DMS79 treated with DMSO at 0.1 percent for 48 hours (cell line): ENCODE data around the gene COBL.

Experiments used
- DNase-seq: peaks from one replicate; lab custom pipeline; 2025; lab: John Stamatoyannopoulos, UW

The COBL gene

DNA sequence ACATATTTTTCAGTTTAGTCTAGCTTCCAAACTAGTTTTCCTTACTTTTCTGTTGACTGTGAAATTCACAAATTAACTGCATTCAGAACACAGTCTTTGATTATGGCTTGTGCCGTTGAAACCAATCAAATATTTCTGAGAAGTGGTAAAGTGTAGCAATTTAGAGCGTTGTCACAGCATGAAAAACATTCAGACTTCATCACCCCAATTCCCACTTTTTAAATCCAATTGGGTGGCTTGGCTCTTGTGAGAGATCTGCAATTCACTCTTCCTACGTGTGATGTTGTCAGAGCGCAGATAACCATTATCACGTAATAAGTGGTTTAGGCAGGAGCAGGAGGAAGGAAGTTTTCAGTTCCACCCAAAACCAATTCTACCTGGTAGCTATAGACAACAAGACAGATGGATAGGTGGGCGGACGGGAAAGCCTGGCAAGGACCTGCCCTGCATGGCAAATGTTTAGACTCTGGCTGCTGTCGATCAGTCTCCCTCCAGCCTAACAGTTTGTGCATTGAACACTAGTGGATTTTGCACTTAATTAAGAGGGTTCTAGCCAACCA is 8.9 kb downstream of the COBL start:
- DNase-seq = no peak

DNA sequence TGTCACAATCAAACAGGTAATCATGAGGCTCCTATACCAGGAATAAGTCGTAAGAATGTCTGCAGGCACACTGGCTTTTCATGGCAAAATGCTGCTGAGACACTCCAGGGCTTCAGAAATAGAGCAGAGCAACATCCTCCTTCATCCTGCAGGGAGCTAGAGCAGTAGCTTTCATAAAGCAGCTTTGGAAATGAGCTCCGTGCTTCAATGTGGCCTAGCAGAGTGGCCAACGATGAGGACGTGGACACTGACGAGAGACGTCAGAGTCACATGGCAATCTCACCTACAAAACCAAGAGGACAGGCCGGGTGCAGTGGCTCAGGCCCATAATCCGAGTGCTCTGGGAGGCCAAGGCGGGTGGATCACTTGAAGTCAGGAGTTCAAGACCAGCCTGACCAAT is 9.8 kb downstream of the COBL start:
- DNase-seq = no peak

DNA sequence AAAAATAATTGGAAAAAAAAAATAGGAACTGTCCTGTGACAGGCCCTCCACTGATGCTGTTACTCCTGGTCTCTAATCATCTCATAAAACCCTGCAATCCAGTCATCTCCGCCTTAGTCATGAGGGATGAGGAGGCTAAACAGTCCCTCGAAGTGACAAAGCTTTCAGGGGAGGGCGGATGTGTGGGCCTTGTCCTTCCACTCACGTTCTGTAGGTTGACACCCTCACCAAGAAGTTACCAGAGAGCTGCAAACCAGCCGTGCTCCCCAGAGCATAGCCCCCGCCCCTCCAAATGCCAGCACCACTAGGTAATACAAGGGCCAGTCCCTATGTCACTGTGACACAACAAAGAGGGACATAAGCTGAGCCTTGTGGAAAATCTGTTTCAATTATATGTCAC is 11.9 kb downstream of the COBL start:
- no peak for DNase-seq

DNA sequence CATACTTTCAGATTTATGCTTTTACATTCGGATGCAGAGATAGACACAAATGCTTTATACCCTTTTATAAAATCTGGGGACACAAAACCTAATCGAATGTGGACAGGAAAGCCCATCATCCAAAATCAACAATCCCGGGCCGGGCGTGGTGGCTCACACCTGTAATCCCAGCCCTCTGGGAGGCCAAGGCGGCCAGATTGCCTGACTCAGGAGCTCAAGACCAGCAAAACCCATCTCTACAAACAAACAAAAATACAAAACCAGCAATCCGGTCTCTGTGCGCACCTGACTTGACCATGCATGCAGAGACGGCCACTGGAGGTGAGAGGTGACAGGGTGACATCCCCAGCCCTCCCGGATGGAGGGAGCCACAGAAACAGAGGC is 13.5 kb downstream of the COBL start:
- no peak for DNase-seq

DNA sequence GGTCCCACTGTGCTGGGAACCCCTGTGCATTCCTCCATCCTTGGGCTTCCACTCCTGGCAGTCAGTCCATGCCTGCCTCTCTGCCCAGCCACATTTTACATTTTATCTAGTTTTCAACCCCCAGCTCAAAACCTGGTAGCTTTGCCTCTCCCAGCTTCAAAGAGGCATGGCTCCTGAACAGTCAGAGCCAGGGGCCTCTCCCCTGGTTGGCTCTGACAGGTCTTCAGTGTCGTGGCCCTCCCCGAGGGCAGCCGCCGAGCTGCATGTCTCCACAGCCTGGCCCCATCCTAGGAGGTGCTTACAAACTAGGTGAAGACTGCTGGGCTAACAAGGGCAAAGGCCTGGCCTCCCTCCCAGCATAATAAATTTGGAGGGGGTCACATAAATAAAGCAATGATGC is 14.8 kb downstream of the COBL start:
- no peak for DNase-seq

DNA sequence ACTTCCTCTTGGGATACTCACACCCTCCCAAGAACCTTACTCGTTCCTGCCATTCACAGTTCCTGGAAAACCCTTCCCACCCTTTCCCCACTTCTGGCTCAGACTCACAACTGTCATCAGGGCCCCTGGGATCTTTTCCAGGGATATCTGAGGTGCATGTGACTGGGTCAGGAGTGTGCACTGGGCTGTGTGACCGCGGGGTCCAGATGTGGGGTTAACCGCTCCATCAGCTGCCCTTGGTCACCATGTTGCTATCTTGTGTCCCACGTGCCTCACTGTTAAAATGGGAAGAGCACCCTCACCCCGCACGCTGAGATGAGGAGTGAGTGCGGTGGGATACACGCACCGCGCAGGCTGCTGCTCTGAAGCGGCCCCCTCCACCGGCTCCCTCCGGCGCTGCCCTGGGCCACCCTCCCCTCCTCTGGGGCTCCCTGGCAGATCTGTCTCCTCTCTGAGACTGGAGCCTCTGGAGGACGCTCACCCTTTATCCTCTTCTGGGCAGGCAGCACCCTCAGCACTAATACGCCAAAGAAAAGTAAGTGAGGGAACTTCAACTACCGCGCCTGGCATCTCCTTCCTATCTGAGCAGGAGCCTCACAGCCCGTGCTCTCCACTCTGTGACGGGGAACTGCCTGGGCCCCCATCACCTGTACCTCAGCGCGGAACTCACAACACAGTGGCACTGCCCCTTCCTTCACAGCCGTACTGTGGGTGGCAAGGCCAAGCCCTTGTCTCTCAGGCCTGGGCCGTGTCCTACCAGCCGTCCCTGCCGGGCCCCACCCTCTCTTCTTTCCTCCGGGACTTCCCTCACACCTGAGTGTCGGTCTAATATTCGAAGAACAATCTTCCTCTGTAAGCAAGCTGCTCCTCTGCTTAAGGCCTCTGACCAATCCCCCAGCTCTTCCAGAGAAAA is 15.6 kb downstream of the COBL start:
- DNase-seq = no peak

DNA sequence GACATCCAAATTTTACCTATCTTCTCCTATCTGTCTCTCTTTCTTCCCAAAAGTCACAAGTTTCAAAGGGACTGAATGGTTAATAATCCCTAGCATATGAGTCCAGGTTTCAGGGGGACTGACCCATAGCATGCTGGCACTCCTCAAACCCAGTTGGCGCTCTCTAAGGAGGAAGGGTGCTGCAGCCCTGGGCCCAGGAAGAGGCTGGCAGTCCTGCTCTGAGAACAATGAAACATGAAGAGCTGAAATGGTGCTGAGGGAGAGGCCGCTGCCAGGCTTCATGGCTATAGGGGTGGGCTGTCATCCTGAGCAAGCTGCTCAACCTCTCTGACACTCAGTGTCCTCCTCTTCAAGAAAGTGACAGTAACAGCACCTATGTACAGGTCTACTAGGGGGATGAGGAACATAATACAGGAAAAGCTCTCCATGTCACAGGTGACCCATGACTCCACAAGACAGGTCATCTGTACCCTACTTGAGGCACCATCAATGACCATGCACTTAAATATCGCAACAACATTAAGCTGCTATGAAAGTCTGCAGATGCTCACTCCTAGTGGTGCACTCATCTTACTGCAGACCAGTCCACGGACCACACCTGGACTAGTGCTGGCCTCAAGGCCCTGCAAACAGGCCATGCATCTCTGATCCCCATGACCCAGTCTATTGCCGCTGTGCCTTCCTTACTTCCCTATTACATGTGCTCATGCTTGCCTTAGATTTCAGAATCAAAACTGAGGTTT is 17.0 kb downstream of the COBL start:
- DNase-seq = no peak

DNA sequence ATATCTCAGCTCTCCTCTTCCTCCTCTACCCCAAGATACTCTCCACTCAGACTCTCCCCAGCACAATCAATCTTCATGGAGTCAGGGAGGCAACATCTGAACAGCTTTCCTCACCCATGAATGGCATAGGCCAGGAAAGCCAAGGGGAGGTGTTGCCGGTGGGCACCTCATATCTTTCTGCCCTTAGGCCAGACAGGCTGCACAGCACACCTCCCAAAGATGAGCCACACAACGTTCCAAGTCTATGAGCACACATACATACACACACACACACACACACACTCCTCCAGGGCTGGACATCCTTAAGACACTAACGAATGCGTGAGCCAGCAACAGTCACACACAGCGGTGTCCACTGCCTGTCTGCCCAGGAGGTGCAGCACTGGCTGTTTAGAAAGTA is 17.7 kb downstream of the COBL start:
- no peak for DNase-seq

DNA sequence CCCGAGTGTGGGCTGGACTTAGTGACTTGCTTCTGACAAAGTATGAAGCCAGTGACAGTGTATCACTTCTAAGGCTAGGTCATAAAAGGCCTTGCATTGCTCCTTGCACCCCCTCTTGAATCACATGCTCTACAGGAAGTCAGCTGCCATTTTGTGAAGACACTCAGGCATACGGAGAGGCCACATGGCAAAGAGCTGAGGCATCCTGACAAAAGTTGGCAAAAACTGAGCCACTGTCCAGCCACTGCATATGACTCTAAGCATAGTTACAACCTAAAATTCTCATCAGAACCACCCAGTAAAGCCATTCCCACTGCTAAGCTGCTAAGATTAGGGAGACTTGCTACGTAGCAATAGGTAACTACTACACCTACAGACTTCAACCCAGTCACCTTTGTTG is 18.6 kb downstream of the COBL start:
- no peak for DNase-seq

DNA sequence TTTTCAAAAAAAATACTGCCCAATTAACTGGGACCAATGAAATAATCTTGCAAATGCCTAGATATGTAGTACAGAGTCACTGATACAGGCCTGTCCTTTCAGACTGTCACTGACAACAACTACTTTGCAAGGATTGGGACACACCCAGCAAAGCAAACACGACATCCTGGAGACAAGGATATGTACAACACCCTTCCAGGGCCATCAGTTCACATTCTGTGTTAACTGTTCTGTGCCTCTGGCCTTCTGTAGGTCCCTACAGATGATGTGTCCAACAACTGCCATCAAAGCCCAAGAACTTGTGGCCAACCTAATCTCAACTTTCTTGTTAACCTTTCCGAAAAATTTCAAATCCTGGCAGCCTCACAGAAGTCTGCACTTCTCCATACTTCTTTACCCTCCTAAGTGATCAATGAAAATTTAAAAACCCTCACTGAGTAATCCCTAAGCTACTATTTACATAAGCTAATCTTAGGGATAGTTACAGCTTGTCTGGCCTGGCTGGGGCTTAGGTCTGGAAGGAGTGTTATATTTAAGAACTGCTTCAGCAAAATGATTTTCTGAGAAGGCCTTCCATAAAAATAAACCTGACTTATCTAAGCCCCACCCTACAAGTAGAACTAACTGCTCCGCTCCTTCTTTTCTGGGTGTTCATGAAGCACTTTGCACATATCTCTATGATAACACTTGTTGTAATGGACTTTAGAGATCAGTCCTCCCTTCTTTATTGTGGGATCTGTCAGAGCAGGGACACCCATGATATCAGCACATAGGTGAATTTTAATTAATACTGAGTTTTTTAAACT is 21.0 kb downstream of the COBL start:
- DNase-seq = no peak

DNA sequence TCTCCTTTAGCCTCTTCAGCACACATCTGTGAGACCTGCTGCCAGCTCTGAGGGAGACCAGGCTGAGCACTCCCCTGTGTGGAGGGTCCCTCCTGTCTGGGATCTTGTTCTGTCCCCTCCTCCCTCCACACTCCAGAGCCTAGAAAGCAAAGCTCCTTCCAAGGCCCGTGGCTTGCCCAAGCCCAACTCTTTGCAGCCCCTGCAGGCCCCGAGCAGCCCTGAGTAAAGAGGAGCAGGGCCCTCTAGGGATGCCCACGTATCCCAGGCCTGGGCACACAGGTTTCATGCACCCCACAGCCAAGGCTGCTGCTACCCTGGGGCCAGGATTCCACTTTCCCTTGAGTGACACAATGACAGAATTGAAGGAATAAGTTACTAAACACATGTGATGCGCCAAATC is 24.0 kb downstream of the COBL start:
- DNase-seq = no peak

DNA sequence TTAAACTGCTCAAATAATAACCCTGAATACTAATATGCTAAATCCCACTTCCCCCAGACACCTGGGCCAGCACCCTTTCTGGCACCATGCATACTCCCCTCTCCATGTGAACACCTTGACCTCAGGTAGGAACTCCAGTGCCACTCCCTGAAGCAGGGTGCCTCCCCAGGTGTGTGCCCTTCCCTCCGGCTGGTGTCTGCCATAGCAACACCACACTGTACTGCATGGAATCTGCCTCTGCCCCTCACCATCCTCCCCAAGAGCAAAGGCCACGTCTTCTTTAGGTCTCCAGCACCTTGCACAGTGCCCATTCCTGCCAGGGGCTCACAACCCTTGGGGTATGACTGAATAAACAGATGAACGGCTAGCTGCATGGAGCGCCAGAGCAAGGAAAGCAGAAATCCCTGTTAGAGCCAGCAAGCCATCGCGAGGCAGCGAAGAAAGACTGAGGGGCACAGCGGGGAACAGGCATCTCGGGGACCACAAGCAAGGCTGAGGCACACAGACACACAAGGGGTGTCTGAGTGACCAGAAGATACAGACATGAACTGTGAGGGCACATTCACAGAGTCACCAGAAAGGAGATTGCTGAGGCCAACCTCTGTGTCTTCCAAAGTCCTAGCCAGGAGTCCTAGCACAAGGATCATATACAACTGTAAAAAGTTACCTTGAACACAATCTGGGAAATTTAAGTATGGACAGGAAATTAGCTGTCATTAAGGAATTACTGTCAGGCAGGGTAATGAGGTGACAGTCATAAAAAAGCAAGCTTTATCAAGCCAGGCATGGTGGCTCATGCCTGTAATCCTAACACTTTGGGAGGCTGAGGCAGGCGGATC is 25.7 kb downstream of the COBL start:
- DNase-seq = no peak

DNA sequence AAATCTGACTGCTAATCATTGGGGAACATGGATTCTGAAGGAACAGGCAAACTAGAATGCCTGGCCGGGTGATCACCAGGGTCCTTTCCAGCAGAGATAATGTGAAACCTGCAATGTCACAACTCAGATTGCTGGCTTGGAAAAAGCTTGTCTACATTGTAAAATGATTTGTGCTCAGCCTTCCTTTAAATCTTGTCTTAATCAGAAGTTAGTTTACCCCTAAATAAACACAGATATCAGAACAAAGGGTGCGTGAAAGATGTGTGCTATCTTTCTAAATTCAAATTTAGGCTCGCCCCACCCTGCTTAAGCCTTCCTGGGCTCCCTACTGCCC is 26.3 kb downstream of the COBL start:
- no peak for DNase-seq

DNA sequence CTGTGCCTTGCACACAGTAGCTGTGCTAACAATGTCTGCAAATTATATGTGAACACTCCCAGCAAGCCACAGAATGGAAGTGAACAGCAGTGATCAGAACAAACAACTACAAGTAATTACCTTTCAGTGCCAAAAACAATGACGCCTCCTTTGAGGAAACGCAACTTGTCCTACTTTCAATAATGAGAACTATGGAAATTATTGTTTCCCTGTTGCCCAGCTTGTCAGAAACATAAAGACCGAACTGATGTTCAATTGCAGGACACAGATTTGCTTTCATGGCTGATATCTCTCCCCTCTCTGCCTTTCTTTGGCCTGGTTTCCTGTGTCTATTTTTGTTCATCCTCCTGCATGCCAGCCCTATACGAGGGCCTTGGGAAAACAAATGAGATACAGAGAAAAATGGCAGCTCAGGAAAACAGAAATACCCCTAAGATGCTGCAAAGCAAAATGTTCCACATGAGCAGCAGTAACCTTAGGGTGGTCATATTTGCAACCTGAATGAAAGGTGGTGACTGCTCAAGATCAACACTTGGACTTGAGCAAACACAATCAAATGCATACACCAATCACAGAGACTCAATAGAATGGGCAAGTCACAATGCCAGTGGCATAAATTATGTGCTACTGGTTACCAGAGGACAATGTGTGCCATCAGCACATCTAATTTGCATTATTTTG is 26.8 kb downstream of the COBL start:
- DNase-seq = no peak

DNA sequence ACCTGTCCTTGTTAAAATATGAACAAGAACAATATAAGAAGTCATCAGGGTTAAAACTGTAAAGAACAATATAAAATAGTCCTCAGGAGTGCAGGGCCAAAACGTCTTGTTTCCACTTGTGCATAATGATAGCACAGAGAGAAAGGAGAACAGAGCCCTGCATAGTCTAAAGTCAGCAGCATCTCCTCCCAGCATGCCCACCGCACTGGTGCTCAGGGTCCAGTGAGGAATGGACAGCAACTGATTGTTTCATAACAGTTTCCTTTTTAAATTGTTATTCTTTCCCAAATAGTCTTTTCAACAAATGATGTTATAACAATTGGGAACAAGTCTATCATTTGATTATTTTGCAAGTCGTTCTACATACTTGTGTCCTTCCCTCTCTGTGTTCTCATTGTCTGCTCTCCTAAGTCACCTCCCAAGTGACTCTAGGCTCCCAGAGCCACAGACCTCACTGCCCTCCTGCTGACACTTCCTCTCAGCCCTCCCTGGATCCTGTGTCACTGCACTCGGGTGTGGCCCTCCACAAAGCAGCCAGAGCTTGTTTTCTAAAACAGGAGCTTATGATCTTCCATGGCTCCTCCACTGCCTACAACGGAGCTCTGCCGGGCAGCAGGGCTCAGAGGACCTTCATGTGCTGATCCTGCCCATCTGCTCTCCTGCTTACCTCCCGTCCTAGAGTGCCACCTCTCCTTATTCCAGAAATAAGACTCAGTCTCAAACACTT is 27.6 kb downstream of the COBL start:
- no peak for DNase-seq

DNA sequence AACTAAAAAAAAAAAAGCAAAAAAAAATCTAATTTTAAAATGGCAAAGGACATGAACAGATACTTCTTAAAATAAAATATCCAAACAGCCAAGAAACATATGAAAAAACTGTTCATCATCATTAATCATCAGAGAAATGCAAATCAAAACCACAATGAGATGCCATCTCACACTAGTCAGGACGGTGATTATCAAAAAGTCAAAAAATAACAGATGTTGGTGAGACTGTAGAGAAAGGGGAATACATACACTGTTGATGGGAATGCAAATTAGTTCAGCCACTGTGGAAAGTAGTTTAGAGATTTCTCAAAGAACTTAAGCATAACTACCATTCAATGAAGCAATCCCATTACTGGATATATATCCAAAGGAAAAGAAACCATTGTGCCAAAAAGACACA is 30.2 kb downstream of the COBL start:
- DNase-seq = no peak

DNA sequence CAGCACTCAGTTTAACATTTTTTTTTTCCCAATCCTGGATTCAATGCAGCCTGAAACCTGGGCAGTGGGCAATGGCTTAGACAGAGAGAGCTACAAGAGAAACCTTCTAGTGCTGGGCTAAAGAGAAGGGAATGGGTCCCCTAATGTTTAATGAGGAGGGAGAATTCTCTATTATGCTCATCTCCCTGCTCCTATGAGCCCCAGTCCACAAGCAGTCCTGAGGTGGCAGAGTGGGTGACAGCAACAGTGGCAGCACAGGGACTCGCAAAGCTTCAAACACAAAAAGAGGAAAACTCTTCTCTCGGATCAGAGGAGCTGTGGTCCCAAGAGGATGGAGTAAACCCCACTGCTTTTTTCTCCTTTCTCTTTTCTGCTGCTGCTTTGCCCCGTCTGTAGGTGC is 36.5 kb downstream of the COBL start:
- no peak for DNase-seq

DNA sequence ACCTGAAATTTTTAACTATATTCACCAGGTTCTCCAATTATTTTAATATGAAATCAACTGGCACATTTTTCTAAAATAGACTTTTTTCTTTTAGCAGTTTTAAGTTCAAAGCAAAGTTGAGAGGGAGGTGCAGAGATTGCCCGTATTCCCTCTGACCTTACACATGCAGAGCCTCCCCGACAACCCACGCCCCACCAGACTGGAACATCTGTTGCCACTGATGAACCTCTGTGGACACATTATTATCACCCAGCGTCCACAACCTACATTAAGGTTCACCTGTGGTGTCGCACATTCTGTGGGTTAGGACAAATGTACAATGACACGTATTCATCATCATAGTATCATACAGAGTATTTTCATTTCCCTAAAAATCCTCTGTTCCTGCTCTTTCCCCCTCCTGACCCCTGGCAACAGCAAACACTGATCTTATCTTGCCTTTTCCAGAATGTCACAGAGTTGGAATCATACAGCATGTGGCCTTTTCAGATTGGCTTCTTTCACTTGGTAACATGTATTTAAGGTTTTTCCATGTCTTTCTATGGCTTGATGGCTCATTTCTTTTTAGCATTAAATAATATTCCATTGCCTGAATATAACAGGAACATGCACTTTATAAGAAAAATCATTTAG is 37.1 kb downstream of the COBL start:
- DNase-seq = no peak

DNA sequence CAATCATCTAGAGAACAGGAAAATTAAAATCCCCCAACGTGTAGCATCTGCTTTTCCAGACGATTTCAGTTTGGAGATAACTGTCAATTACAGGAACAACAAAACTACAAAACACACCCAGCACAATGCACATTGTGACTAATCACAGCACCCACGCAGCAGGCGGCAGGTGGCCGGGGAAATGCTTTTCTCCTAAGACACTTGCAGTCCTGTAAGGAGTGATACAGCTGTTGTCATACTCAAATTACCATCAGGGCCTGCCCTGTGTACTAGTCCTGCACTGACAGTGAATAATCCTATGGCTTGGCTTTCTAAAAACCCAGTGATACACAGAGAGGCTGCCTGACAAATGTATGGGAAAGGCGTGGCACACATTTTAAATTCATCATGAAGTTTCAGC is 37.8 kb downstream of the COBL start:
- no peak for DNase-seq

DNA sequence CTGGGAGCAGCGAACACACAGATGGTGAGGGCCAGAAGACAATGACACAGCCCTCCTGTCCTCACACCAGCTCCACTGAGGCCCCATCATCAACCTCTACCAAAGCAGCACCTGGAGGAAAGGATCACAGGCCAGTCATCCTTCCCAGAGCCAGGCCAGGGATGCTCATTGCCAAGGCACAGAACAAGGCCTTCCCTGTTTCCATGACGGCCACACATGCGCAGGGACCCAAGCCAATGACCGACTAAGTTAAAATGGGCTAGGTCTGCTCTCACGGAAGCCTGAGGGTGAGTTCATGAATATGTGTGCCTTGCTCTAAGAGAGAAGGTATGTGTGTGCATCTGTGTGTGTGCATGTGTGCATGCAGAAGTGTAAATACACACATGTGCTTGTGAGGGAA is 39.6 kb downstream of the COBL start:
- DNase-seq = no peak
